Activated naive CD4-positive, alpha-beta T cell treated with anti-CD3 and anti-CD28 coated beads, Interleukin-2, amount 10 ng/mL, durations not matched to agents 7 days and 5 days (primary cell): Measurements from ENCODE around the gene STXBP1.

Experiments used
- CTCF ChIA-PET: fragments of 350-600 bp; sonication (Branson Sonifier 250); formaldehyde crosslinking; loops from one replicate; lab custom pipeline; 2021; ENCODE audit warnings: antibody characterized with exemption; lab: Charles Lee
- DNase-seq: peaks from one replicate; pipeline ENCODE4 v3.0.0-alpha.2; 2020
- H3K27ac Mint-ChIP-seq: one replicate; pipeline ENCODE4 v1.8.0; 2021; ENCODE audit warnings: mild to moderate bottlenecking, moderate library complexity, mixed read lengths
- H3K27me3 Mint-ChIP-seq: one replicate; pipeline ENCODE4 v1.8.0; 2021; ENCODE audit warnings: mild to moderate bottlenecking, mixed read lengths
- H3K36me3 Mint-ChIP-seq: one replicate; pipeline ENCODE4 v1.8.0; 2021; ENCODE audit warnings: mixed read lengths
- H3K4me1 Mint-ChIP-seq: one replicate; pipeline ENCODE4 v1.8.0; 2021; ENCODE audit warnings: mixed read lengths
- H3K4me3 Mint-ChIP-seq: one replicate; pipeline ENCODE4 v1.8.0; 2021; ENCODE audit warnings: mild to moderate bottlenecking, moderate library complexity, mixed read lengths
- H3K9me3 Mint-ChIP-seq: one replicate; pipeline ENCODE4 v1.8.0; 2021; ENCODE audit warnings: mixed read lengths

STXBP1 gene

GRCh38 chr9:127720031-127720864 is 108.2 kb downstream of the STXBP1 start:
- Mint-ChIP-seq H3K4me3 (peak overlapping the region; percentile 23), H3K27ac (peak overlapping the region; percentile 90), H3K36me3 (no peaks in the 10 kb centered on the region), H3K4me1 (peaks cover 32% of the 10 kb centered on the region), H3K27me3 (peaks cover 20% of the 10 kb centered on the region), H3K9me3 (no peaks in the 10 kb centered on the region)
- CTCF ChIA-PET = interaction anchor here (1.8 kb wide), 1 partner anchor 14 kb away, joined by 7 read pairs; the partner anchor contains the start of gene TOR2A
- peak; percentile 45 for DNase-seq

- H3K4me1 Mint-ChIP-seq = peaks cover 28% of the 10 kb centered on the region
- CTCF ChIA-PET = interaction anchor here (1.8 kb wide), 1 partner anchor 14 kb away, joined by 7 read pairs; the partner anchor contains the start of gene TOR2A
- no peaks in the 10 kb centered on the region for H3K9me3 Mint-ChIP-seq
- DNase-seq = no peak
- peaks cover 14% of the 10 kb centered on the region for H3K27me3 Mint-ChIP-seq
- peak overlapping the region; percentile 77 for H3K27ac Mint-ChIP-seq
- no peaks in the 10 kb centered on the region for H3K36me3 Mint-ChIP-seq
- no peak overlapping the region for H3K4me3 Mint-ChIP-seq
Observed at GRCh38 chr9:127720865-127721227, 108.8 kb downstream of the STXBP1 start.

- H3K36me3 Mint-ChIP-seq = no peaks in the 10 kb centered on the region
- H3K4me3 Mint-ChIP-seq = peak overlapping the region; percentile 41
- no peak for DNase-seq
- peaks cover 23% of the 10 kb centered on the region for H3K4me1 Mint-ChIP-seq
- peaks cover 12% of the 10 kb centered on the region for H3K27me3 Mint-ChIP-seq
- peak overlapping the region; percentile 77 for H3K27ac Mint-ChIP-seq
- no peaks in the 10 kb centered on the region for H3K9me3 Mint-ChIP-seq
- CTCF ChIA-PET = interaction anchor here (0.7 to 1.1 kb wide), 2 partner anchors 13 to 148 kb away, joined by 3 to 4 read pairs; partner anchors contain the start of gene TOR2A
Observed at GRCh38 chr9:127721391-127721821, 109.3 kb downstream of the STXBP1 start.

GRCh38 chr9:127722055-127722745 is 110.1 kb downstream of the STXBP1 start:
- CTCF ChIA-PET = interaction anchor here (1.1 kb wide), 1 partner anchor 13 kb away, joined by 4 read pairs; the partner anchor contains the start of gene TOR2A
- H3K27ac Mint-ChIP-seq = no peak overlapping the region

GRCh38 chr9:127723013-127723412 is 110.9 kb downstream of the STXBP1 start:
- Mint-ChIP-seq H3K27me3 (peaks cover 12% of the 10 kb centered on the region), H3K4me1 (peaks cover 23% of the 10 kb centered on the region), H3K9me3 (no peaks in the 10 kb centered on the region), H3K27ac (no peak overlapping the region), H3K4me3 (no peak overlapping the region), H3K36me3 (no peaks in the 10 kb centered on the region)
- CTCF ChIA-PET = no interaction called here
- DNase-seq = no peak

More at GRCh38 chr9:127722055-127722745, 110.1 kb downstream of the STXBP1 start:
- no peaks in the 10 kb centered on the region for H3K9me3 Mint-ChIP-seq
- DNase-seq = no peak
- H3K36me3 Mint-ChIP-seq = no peaks in the 10 kb centered on the region
- peaks cover 23% of the 10 kb centered on the region for H3K4me1 Mint-ChIP-seq
- H3K4me3 Mint-ChIP-seq = no peak overlapping the region
- H3K27me3 Mint-ChIP-seq = peaks cover 12% of the 10 kb centered on the region

- no peaks in the 10 kb centered on the region for H3K9me3 Mint-ChIP-seq
- CTCF ChIA-PET = no interaction called here
- H3K27me3 Mint-ChIP-seq = peaks cover 12% of the 10 kb centered on the region
- peaks cover 23% of the 10 kb centered on the region for H3K4me1 Mint-ChIP-seq
- no peak overlapping the region for H3K27ac Mint-ChIP-seq
- no peaks in the 10 kb centered on the region for H3K36me3 Mint-ChIP-seq
- DNase-seq = no peak
- no peak overlapping the region for H3K4me3 Mint-ChIP-seq
Observed at GRCh38 chr9:127723444-127723843, 111.4 kb downstream of the STXBP1 start.

GRCh38 chr9:127724012-127724411 is 111.9 kb downstream of the STXBP1 start:
- Mint-ChIP-seq H3K27ac (no peak overlapping the region), H3K9me3 (no peaks in the 10 kb centered on the region), H3K36me3 (no peaks in the 10 kb centered on the region), H3K27me3 (peaks cover 12% of the 10 kb centered on the region), H3K4me3 (no peak overlapping the region), H3K4me1 (peaks cover 23% of the 10 kb centered on the region)
- DNase-seq = no peak
- CTCF ChIA-PET = no interaction called here

GRCh38 chr9:127726871-127727270 is 114.8 kb downstream of the STXBP1 start:
- Mint-ChIP-seq H3K9me3 (no peaks in the 10 kb centered on the region), H3K4me1 (no peaks in the 10 kb centered on the region), H3K4me3 (no peak overlapping the region), H3K27ac (no peak overlapping the region), H3K27me3 (peaks cover 6% of the 10 kb centered on the region), H3K36me3 (no peaks in the 10 kb centered on the region)
- CTCF ChIA-PET = interaction anchor here (1.5 kb wide), 1 partner anchor 200 kb away, joined by 4 read pairs; no protein-coding TSS in a partner anchor
- no peak for DNase-seq

- no peak overlapping the region for H3K4me3 Mint-ChIP-seq
- no peak for DNase-seq
Observed at GRCh38 chr9:127728808-127729207, 116.7 kb downstream of the STXBP1 start.

GRCh38 chr9:127729522-127730256 is 117.6 kb downstream of the STXBP1 start:
- H3K27me3 Mint-ChIP-seq = no peaks in the 10 kb centered on the region

More at GRCh38 chr9:127728808-127729207, 116.7 kb downstream of the STXBP1 start:
- no peak overlapping the region for H3K27ac Mint-ChIP-seq
- H3K27me3 Mint-ChIP-seq = no peaks in the 10 kb centered on the region
- CTCF ChIA-PET = interaction anchor here (1.3 kb wide), 1 partner anchor 139 kb away, joined by 4 read pairs; no protein-coding TSS in a partner anchor
- H3K9me3 Mint-ChIP-seq = no peaks in the 10 kb centered on the region
- peaks cover 4% of the 10 kb centered on the region for H3K4me1 Mint-ChIP-seq
- no peaks in the 10 kb centered on the region for H3K36me3 Mint-ChIP-seq

GRCh38 chr9:127730262-127730661 is 118.2 kb downstream of the STXBP1 start:
- H3K9me3 Mint-ChIP-seq = no peaks in the 10 kb centered on the region
- peak overlapping the region; percentile 45 for H3K27ac Mint-ChIP-seq
- H3K4me1 Mint-ChIP-seq = peaks cover 13% of the 10 kb centered on the region
- DNase-seq = no peak
- H3K27me3 Mint-ChIP-seq = no peaks in the 10 kb centered on the region
- no peaks in the 10 kb centered on the region for H3K36me3 Mint-ChIP-seq
- H3K4me3 Mint-ChIP-seq = no peak overlapping the region
- CTCF ChIA-PET = interaction anchor here (1.2 to 2.7 kb wide), 3 partner anchors 140 to 142 kb away, joined by 3 to 11 read pairs (median 4); no protein-coding TSS in a partner anchor

More at GRCh38 chr9:127729522-127730256, 117.6 kb downstream of the STXBP1 start:
- H3K36me3 Mint-ChIP-seq = no peaks in the 10 kb centered on the region
- H3K9me3 Mint-ChIP-seq = no peaks in the 10 kb centered on the region
- H3K27ac Mint-ChIP-seq = no peak overlapping the region
- no peak overlapping the region for H3K4me3 Mint-ChIP-seq
- DNase-seq = no peak
- CTCF ChIA-PET = interaction anchor here (1.3 kb wide), 1 partner anchor 139 kb away, joined by 4 read pairs; no protein-coding TSS in a partner anchor
- H3K4me1 Mint-ChIP-seq = peaks cover 12% of the 10 kb centered on the region

- DNase-seq = no peak
- Mint-ChIP-seq H3K4me3 (no peak overlapping the region), H3K27me3 (no peaks in the 10 kb centered on the region), H3K27ac (no peak overlapping the region), H3K36me3 (no peaks in the 10 kb centered on the region), H3K9me3 (no peaks in the 10 kb centered on the region), H3K4me1 (peaks cover 19% of the 10 kb centered on the region)
- CTCF ChIA-PET = interaction anchor here (1.0 to 2.7 kb wide), 4 partner anchors 141 to 227 kb away, joined by 3 to 11 read pairs (median 4); no protein-coding TSS in a partner anchor
Observed at GRCh38 chr9:127730799-127731410, 118.8 kb downstream of the STXBP1 start.

GRCh38 chr9:127731938-127732337 is 119.9 kb downstream of the STXBP1 start:
- CTCF ChIA-PET = interaction anchor here (0.6 to 2.7 kb wide), 4 partner anchors 139 to 228 kb away, joined by 3 to 11 read pairs (median 4); no protein-coding TSS in a partner anchor
- H3K27ac Mint-ChIP-seq = no peak overlapping the region
- H3K9me3 Mint-ChIP-seq = no peaks in the 10 kb centered on the region
- no peak for DNase-seq
- H3K36me3 Mint-ChIP-seq = peaks cover 2% of the 10 kb centered on the region
- H3K4me3 Mint-ChIP-seq = no peak overlapping the region
- no peaks in the 10 kb centered on the region for H3K27me3 Mint-ChIP-seq
- peaks cover 25% of the 10 kb centered on the region for H3K4me1 Mint-ChIP-seq
